GM23248 (cell line): ENCODE measurements around the gene ESRP2.

ENCODE experiments used
- EZH2 ChIP-seq: fragments of 200-600 bp; sonication (generic); IDR thresholded peaks from 2 replicates; pipeline ENCODE4 v1.6.1; 2018; ENCODE audit warnings: antibody characterized with exemption, mild to moderate bottlenecking; ENCODE audit not compliant: insufficient read depth, poor library complexity, severe bottlenecking
- EZH2phosphoT487 ChIP-seq: fragments of 200-600 bp; sonication (generic); IDR thresholded peaks from 2 replicates; pipeline ENCODE4 v1.6.1; 2018; ENCODE audit warnings: antibody characterized with exemption, moderate library complexity, mild to moderate bottlenecking, low read depth; ENCODE audit not compliant: insufficient read depth

- no peak for TF ChIP-seq EZH2phosphoT487
- no peak for TF ChIP-seq EZH2
Measured at GRCh38 chr16:68232335-68232734, 3.6 kb downstream of the ESRP2 start.
